LNCaP clone FGC (cell line): Measurements from ENCODE around the gene SNX10.
A peak's percentile ranks its signal among the peaks of the same experiment; 100 is the strongest.

Experiments used
- DNase-seq: peaks from one replicate; pipeline ENCODE4 v3.0.0-alpha.2; 2011; ENCODE audit warnings: low read depth
- H3K4me3 ChIP-seq: 2 replicates; pipeline ENCODE4 v1.5.1; 2011; ENCODE audit warnings: mild to moderate bottlenecking, low read depth, low read length, control low read depth
- TF ChIP-seq, protein P1 (sequence below): IDR thresholded peaks from 2 replicates; pipeline ENCODE4 v1.5.1; 2012; ENCODE audit warnings: mild to moderate bottlenecking; ENCODE audit not compliant: control insufficient read depth, insufficient read depth; ENCODE audit errors: extremely low read depth

SNX10 gene

DNA sequence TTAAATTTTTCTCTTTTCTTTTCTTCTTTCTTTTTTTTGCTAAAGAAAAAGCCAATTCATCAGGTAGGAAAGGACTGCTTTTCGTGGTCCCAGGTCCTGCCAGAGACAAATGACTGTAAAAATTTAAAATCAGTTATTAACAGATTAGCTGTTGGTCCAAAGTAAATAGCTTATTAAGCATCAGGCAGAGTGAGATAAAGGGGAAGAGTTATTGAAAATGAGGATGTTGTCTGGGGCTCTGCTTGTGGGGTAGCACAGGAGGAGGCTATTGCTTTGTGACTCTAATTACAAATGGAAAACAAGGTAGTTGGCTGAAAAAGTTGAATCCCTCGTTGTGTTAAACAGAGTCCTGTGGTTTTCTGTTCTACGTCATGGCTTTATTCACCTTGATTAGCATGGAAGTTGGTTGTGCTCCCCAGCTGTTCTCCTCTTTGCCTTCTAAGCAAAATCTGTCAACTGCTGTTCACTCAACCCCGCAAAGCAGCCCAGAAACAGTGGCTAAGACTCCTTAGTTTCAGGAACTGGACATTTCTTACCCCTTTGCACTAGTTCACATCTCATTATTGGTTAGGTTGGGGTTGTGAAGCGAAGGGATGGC lies 128.9 kb downstream of the SNX10 start:
- TF ChIP-seq, protein P1, sequence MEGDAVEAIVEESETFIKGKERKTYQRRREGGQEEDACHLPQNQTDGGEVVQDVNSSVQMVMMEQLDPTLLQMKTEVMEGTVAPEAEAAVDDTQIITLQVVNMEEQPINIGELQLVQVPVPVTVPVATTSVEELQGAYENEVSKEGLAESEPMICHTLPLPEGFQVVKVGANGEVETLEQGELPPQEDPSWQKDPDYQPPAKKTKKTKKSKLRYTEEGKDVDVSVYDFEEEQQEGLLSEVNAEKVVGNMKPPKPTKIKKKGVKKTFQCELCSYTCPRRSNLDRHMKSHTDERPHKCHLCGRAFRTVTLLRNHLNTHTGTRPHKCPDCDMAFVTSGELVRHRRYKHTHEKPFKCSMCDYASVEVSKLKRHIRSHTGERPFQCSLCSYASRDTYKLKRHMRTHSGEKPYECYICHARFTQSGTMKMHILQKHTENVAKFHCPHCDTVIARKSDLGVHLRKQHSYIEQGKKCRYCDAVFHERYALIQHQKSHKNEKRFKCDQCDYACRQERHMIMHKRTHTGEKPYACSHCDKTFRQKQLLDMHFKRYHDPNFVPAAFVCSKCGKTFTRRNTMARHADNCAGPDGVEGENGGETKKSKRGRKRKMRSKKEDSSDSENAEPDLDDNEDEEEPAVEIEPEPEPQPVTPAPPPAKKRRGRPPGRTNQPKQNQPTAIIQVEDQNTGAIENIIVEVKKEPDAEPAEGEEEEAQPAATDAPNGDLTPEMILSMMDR, result no peak
- DNase-seq, result no peak
- H3K4me3 ChIP-seq, result no peak overlapping the region

DNA sequence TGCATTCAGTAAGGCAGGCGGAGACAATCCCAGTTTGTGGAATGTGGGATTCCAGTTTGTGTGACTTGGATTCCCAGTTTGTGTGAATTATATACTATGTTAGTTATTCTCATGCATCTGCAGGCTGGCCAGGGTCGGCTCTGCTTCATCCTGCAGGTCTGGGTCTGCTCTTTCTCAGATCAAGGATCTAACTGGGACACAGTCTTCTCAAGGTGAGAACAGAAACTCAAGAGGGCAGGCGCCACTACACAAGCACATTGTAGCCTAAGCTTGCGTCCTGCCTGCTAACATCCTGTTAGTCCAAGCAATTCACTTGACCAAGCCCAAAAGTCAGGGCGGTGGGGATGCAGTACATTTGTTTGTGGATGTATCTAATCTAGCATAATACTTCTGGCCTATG lies 131.1 kb downstream of the SNX10 start:
- DNase-seq, result no peak
- TF ChIP-seq, protein P1, result no peak

GRCh38 chr7:26423436-26423835 lies 131.8 kb downstream of the SNX10 start:
- peak; percentile 73 for DNase-seq
- TF ChIP-seq, protein P1, result no peak
- H3K4me3 ChIP-seq, result no peak overlapping the region

More for the DNA sequence above, 131.1 kb downstream of the SNX10 start:
- H3K4me3 ChIP-seq, result no peak overlapping the region
